Suprapubic skin (tissue), 4 donors: ENCODE measurements around the gene BANP. TPM values are rescaled to one million over a fixed set of nuclear protein-coding genes. Genes with fewer than 3 reads are reported as not detected.

Experiments used
- DNase-seq, 2 donors: peaks; one replicate each; pipeline ENCODE4 v3.0.0-alpha.2; 2019; ENCODE audit warnings: low spot score in 2 of 2
- H3K27ac ChIP-seq: fragments of 200-600 bp; sonication (generic); one replicate; pipeline ENCODE4 v1.5.1; 2019
- H3K27me3 ChIP-seq: fragments of 200-600 bp; sonication (generic); one replicate; pipeline ENCODE4 v1.5.1; 2019
- H3K36me3 ChIP-seq: fragments of 200-600 bp; sonication (generic); one replicate; pipeline ENCODE4 v1.5.1; 2019
- H3K4me1 ChIP-seq: fragments of 200-600 bp; sonication (generic); one replicate; pipeline ENCODE4 v1.5.1; 2019
- H3K4me3 ChIP-seq: fragments of 200-600 bp; sonication (generic); one replicate; pipeline ENCODE4 v1.5.1; 2019; ENCODE audit warnings: mild to moderate bottlenecking
- H3K9me3 ChIP-seq: fragments of 200-600 bp; sonication (generic); one replicate; pipeline ENCODE4 v1.5.1; 2019
- CTCF ChIP-seq, 2 donors: fragments of 200-600 bp in 1 of 2; fragments of 450-650 bp in 1 of 2; sonication (generic) in 1 of 2; IDR thresholded peaks; one replicate each; pipeline ENCODE4 v1.5.1; 2016 to 2019; ENCODE audit warnings: antibody characterized with exemption in 2 of 2, mild to moderate bottlenecking in 1 of 2, moderate library complexity in 1 of 2
- EP300 ChIP-seq: sonication (generic); formaldehyde crosslinking; IDR thresholded peaks from one replicate; pipeline ENCODE4 v1.6.1; 2017; ENCODE audit warnings: antibody characterized with exemption
- POLR2A ChIP-seq, 2 donors: fragments of 450-650 bp; IDR thresholded peaks; one replicate each; pipeline ENCODE4 v1.6.1; 2017; ENCODE audit warnings: antibody characterized with exemption in 2 of 2, mild to moderate bottlenecking in 2 of 2, moderate library complexity in 2 of 2
- POLR2AphosphoS5 ChIP-seq, 3 donors: sonication (generic); formaldehyde crosslinking; IDR thresholded peaks; one replicate each; pipeline ENCODE4 v1.6.1; 2017; ENCODE audit warnings: antibody characterized with exemption in 3 of 3
- WGBS: methylation state at CpG from one replicate; pipeline ENCODE4 v1.1.5; 2018; 5-methylcytosine and 5-hydroxymethylcytosine counted together
- total RNA-seq, 4 donors: library from RNA; depleted of rRNA; stranded (reverse); fragments of >200 nt; gene quantifications; one replicate each; pipeline ENCODE4 v1.1.0, GENCODE V29; 2016

Gene BANP
- total RNA-seq, 4 donors from 2014 or later, result 24.9 to 40.1 (median 26.5) TPM

DNA sequence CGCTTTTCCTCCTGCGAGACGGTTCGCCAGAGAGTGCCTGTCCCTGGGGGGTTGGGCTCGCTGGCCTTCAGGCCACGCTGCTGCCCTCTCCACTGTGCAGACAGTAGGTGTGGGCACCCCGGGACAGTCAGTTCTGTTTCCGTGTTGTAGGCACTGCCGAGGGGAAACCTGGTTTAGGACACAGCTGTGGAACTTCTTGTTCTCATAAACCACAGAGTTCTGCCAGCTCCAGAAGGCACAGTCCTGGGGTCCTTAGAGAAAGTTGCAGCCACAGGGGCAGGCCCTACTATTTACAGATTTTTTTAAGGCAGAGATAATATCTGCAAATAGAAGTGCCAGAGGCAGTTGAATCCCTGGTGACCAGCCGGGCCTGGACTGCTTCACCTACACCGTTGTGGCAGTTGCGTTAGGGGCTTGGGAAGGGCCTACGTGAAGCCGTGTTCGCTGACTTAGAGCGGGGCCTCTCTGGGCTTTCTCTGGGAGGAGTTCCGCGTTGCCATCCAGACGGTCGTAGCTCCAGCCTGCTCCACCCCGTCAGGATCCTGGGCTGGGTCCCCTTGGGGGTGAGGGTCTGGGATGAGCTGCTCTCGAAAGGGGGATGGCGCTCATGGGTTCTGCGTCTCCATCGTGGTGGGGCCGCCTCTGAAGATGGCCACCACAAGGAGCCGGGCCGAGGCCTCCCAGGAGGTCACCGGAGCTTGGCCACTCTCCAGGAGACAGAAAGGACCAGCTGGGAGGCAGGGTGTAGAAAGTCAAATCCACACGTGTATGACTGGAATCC, 126.3 kb downstream of the BANP start:
- Histone ChIP-seq H3K27ac (no peak overlapping the region), H3K9me3 (no peaks in the 10 kb centered on the region), H3K36me3 (peaks cover 36% of the 10 kb centered on the region), H3K4me3 (no peak overlapping the region), H3K27me3 (no peaks in the 10 kb centered on the region), H3K4me1 (no peaks in the 10 kb centered on the region)
- WGBS, result 82% methylated on average over 30 of the region's 30 CpGs
- TF ChIP-seq CTCF (IDR thresholded peaks at IDR 0.05) (no peak), EP300 (no peak), POLR2AphosphoS5 (IDR thresholded peaks at IDR 0.05) (no peak), POLR2A (IDR thresholded peaks at IDR 0.05) (no peak)
- peak in 1 of 2 donors; percentile 55 for DNase-seq

- H3K27ac ChIP-seq, result no peak overlapping the region
- H3K4me1 ChIP-seq, result no peaks in the 10 kb centered on the region
- H3K9me3 ChIP-seq, result no peaks in the 10 kb centered on the region
- no peak for TF ChIP-seq POLR2AphosphoS5 (IDR thresholded peaks at IDR 0.05)
- no peak for TF ChIP-seq CTCF (IDR thresholded peaks at IDR 0.05)
- TF ChIP-seq POLR2A (IDR thresholded peaks at IDR 0.05), result no peak
- TF ChIP-seq EP300, result no peak
- H3K36me3 ChIP-seq, result peaks cover 34% of the 10 kb centered on the region
- H3K4me3 ChIP-seq, result no peak overlapping the region
- no peaks in the 10 kb centered on the region for H3K27me3 ChIP-seq
- peak in 1 of 2 donors; percentile 54 for DNase-seq
- WGBS, result 95% methylated on average over 17 of the region's 17 CpGs
Observed at GRCh38 chr16:88078111-88078775, 127.0 kb downstream of the BANP start.

- H3K27me3 ChIP-seq, result peaks cover 18% of the 10 kb centered on the region
- WGBS, result 85% methylated on average over 7 of the region's 9 CpGs
- TF ChIP-seq POLR2A (IDR thresholded peaks at IDR 0.05) (no peak), CTCF (IDR thresholded peaks at IDR 0.05) (no peak), EP300 (no peak), POLR2AphosphoS5 (IDR thresholded peaks at IDR 0.05) (no peak)
Observed at GRCh38 chr16:88083582-88083981, 132.3 kb downstream of the BANP start.

DNA sequence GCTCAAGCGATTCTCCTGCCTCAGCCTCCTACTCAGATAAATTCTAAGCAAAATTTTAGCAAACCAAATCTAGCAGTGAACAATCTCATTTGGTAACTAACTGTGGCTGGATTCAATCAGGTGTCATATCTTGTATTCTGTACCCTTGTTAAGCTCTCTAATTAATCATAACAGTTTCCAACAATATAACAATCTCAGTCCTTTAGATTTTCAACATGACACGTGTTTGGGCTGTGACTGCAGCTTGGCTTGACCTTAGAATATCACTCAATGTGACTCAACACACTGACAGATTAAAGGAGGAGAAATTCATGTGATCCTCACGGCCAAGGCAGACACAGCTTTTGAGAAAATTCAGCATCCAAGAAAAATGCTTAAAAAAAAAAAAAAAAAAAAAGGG, 133.6 kb downstream of the BANP start:
- Histone ChIP-seq H3K4me1 (peaks cover 24% of the 10 kb centered on the region), H3K27ac (no peak overlapping the region), H3K9me3 (no peaks in the 10 kb centered on the region), H3K27me3 (peaks cover 21% of the 10 kb centered on the region), H3K36me3 (peaks cover 7% of the 10 kb centered on the region), H3K4me3 (no peak overlapping the region)
- 55% methylated on average over 3 of the region's 3 CpGs for WGBS
- DNase-seq, result no peak
- TF ChIP-seq POLR2A (IDR thresholded peaks at IDR 0.05), result no peak
- TF ChIP-seq CTCF (IDR thresholded peaks at IDR 0.05), result no peak
- no peak for TF ChIP-seq POLR2AphosphoS5 (IDR thresholded peaks at IDR 0.05)
- TF ChIP-seq EP300, result no peak

More at GRCh38 chr16:88083582-88083981, 132.3 kb downstream of the BANP start:
- no peak for DNase-seq
- Histone ChIP-seq H3K4me3 (no peak overlapping the region), H3K36me3 (peaks cover 7% of the 10 kb centered on the region), H3K9me3 (no peaks in the 10 kb centered on the region), H3K27ac (no peak overlapping the region), H3K4me1 (peaks cover 14% of the 10 kb centered on the region)
